MM.1S (cell line): ENCODE data around the gene COX6A1.
"Not testable (repeated sequence)": the region's sequence is repeated elsewhere in the genome, so short reads cannot be mapped to it uniquely, and the experiment has no call there.

Experiments used
- DNase-seq: peaks from one replicate; pipeline ENCODE4 v3.0.0-alpha.2; 2015
- H2AFZ ChIP-seq: fragments of 300-600 bp; sonication (generic); 2 replicates; pipeline ENCODE4 v1.6.0; 2016; ENCODE audit warnings: antibody characterized with exemption, low read length
- H3F3A ChIP-seq: fragments of 300-600 bp; sonication (generic); 2 replicates; pipeline ENCODE4 v1.6.1; 2016; ENCODE audit warnings: mild to moderate bottlenecking, antibody characterized with exemption, low read length, moderate library complexity, mixed read lengths; ENCODE audit not compliant: insufficient read depth
- H3K27ac ChIP-seq: fragments of 300-600 bp; sonication (generic); 2 replicates; pipeline ENCODE4 v1.5.1; 2016; ENCODE audit warnings: mild to moderate bottlenecking, low read length
- H3K27me3 ChIP-seq: fragments of 300-600 bp; sonication (generic); replicated peaks from 2 replicates; pipeline ENCODE4 v1.6.0; 2016; ENCODE audit warnings: low read length; ENCODE audit not compliant: insufficient read depth
- H3K36me3 ChIP-seq: fragments of 300-600 bp; sonication (generic); replicated peaks from 2 replicates; pipeline ENCODE4 v1.6.1; 2016; ENCODE audit warnings: mild to moderate bottlenecking, low read length, mixed read lengths; ENCODE audit not compliant: insufficient read depth
- H3K4me1 ChIP-seq: fragments of 300-600 bp; sonication (generic); 2 replicates; pipeline ENCODE4 v1.6.1; 2016; ENCODE audit warnings: low read length, mixed read lengths
- H3K4me2 ChIP-seq: fragments of 300-600 bp; sonication (generic); 2 replicates; pipeline ENCODE4 v1.6.0; 2016; ENCODE audit warnings: low read depth, low read length
- H3K4me3 ChIP-seq: fragments of 300-600 bp; sonication (generic); 2 replicates; pipeline ENCODE4 v1.5.1; 2016; ENCODE audit warnings: low read length, mixed read lengths
- H3K79me2 ChIP-seq: fragments of 300-600 bp; sonication (generic); 2 replicates; pipeline ENCODE4 v1.6.1; 2016; ENCODE audit warnings: mixed run types, low read length, mixed read lengths
- H3K9ac ChIP-seq: fragments of 300-600 bp; sonication (generic); 2 replicates; pipeline ENCODE4 v1.6.1; 2016; ENCODE audit warnings: low read length, mixed read lengths
- H3K9me2 ChIP-seq: fragments of 300-600 bp; sonication (generic); replicated peaks from 2 replicates; pipeline ENCODE4 v1.6.1; 2016; ENCODE audit warnings: mild to moderate bottlenecking, low read length, mixed read lengths; ENCODE audit not compliant: insufficient read depth
- H3K9me3 ChIP-seq: fragments of 300-600 bp; sonication (generic); replicated peaks from 2 replicates; pipeline ENCODE4 v1.6.1; 2016; ENCODE audit warnings: mild to moderate bottlenecking, low read length, mixed read lengths; ENCODE audit not compliant: insufficient read depth
- H4K20me1 ChIP-seq: fragments of 300-600 bp; sonication (generic); 2 replicates; pipeline ENCODE4 v1.6.1; 2016; ENCODE audit warnings: mild to moderate bottlenecking, low read length, moderate library complexity, mixed read lengths; ENCODE audit not compliant: insufficient read depth
- CTCF ChIP-seq: fragments of 300-600 bp; sonication (generic); IDR thresholded peaks from 2 replicates; pipeline ENCODE4 v1.5.1; 2016; ENCODE audit warnings: antibody characterized with exemption, low read length, mixed read lengths
- EZH2 ChIP-seq: fragments of 300-600 bp; sonication (generic); optimal IDR thresholded peaks from 2 replicates; pipeline ENCODE3; 2017; ENCODE audit warnings: low read depth, mild to moderate bottlenecking, antibody characterized with exemption, low read length, mixed read lengths
- EZH2phosphoT487 ChIP-seq: fragments of 300-600 bp; sonication (generic); IDR thresholded peaks from 2 replicates; pipeline ENCODE4 v1.6.1; 2018; ENCODE audit warnings: antibody characterized with exemption, low read length

The COX6A1 gene

GRCh38 chr12:120483621-120484020 is 45.7 kb downstream of the COX6A1 start:
- Histone ChIP-seq H3K4me3 (no peak overlapping the region), H3K9me2 (no peaks in the 10 kb centered on the region), H2AFZ (no peak overlapping the region), H3K79me2 (no peaks in the 10 kb centered on the region), H3K4me1 (no peaks in the 10 kb centered on the region), H3F3A (no peaks in the 10 kb centered on the region), H3K36me3 (no peaks in the 10 kb centered on the region), H4K20me1 (no peaks in the 10 kb centered on the region), H3K27me3 (no peaks in the 10 kb centered on the region), H3K27ac (no peak overlapping the region), H3K9me3 (no peaks in the 10 kb centered on the region), H3K9ac (no peak overlapping the region), H3K4me2 (no peak overlapping the region)
- DNase-seq = no peak
- TF ChIP-seq EZH2phosphoT487 (no peak), EZH2 (no peak), CTCF (no peak)

GRCh38 chr12:120485961-120486881 is 48.3 kb downstream of the COX6A1 start:
- Histone ChIP-seq H3K27me3 (no peaks in the 10 kb centered on the region), H3K9me2 (no peaks in the 10 kb centered on the region), H3K79me2 (no peaks in the 10 kb centered on the region), H3K27ac (no peak overlapping the region), H3K36me3 (no peaks in the 10 kb centered on the region), H3K4me2 (no peak overlapping the region), H4K20me1 (no peaks in the 10 kb centered on the region), H2AFZ (no peak overlapping the region), H3K9ac (no peak overlapping the region), H3K4me1 (no peaks in the 10 kb centered on the region), H3F3A (no peaks in the 10 kb centered on the region), H3K4me3 (no peak overlapping the region), H3K9me3 (no peaks in the 10 kb centered on the region)
- TF ChIP-seq EZH2phosphoT487 (no peak), CTCF (no peak), EZH2 (no peak)
- DNase-seq = no peak

GRCh38 chr12:120487552-120487951 is 49.6 kb downstream of the COX6A1 start:
- not testable (repeated sequence) for H3K4me2 ChIP-seq, H3K9ac ChIP-seq, H3K9me3 ChIP-seq, H3F3A ChIP-seq, H3K79me2 ChIP-seq, H2AFZ ChIP-seq, H3K27me3 ChIP-seq, H3K4me1 ChIP-seq, H3K4me3 ChIP-seq, H3K27ac ChIP-seq, DNase-seq, H3K36me3 ChIP-seq, H3K9me2 ChIP-seq, H4K20me1 ChIP-seq

DNA sequence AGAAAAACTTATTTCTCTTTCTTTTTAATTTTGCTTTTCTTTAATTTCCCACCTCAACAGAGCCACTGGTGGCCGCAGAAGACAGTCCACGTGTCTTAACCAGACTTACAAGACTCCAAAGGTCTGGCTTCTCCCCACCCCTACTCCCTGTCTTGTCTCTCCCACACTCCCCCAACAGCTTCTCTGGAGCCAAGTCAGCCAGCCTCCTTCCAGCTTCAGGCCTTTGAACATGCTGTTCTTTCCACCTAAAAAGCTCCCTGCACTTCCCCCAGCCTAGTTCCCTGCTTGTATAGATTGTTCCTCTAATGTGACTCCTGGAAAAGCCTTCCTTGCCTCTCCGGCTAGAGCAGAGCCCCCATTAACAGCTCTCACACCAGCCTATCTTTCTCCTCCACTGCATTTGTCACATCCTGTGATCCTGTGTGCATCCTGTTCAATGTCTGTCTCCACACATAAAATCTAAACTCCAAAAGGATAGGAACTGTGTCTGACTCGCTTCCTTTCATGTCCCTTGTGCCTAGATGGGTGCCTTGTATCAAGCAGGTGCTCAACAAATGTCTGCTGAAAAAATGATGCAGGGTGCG is 50.2 kb downstream of the COX6A1 start:
- H3K79me2 ChIP-seq = no peaks in the 10 kb centered on the region
- no peak overlapping the region for H3K4me3 ChIP-seq
- no peak overlapping the region for H3K4me2 ChIP-seq
- no peak overlapping the region for H3K9ac ChIP-seq
- no peak overlapping the region for H2AFZ ChIP-seq
- no peaks in the 10 kb centered on the region for H3K4me1 ChIP-seq
- no peaks in the 10 kb centered on the region for H3K27me3 ChIP-seq
- TF ChIP-seq EZH2phosphoT487 = no peak
- no peak for TF ChIP-seq EZH2
- no peak for TF ChIP-seq CTCF
- no peak for DNase-seq
- H3K9me3 ChIP-seq = no peaks in the 10 kb centered on the region
- H3K9me2 ChIP-seq = no peaks in the 10 kb centered on the region
- no peak overlapping the region for H3K27ac ChIP-seq
- no peaks in the 10 kb centered on the region for H4K20me1 ChIP-seq
- H3K36me3 ChIP-seq = no peaks in the 10 kb centered on the region
- no peaks in the 10 kb centered on the region for H3F3A ChIP-seq
